ENCODE data around the gene MPV17. TPM values are rescaled to one million over a fixed set of nuclear protein-coding genes. Genes with fewer than 3 reads are reported as not detected.

Gene MPV17
- total and polyA plus RNA-seq, 9 of the 15 experiments (the other 6 are each of a cell fraction or from before 2014, with no cell fraction given), result 54.7 to 140 (median 70.2) TPM

- TF ChIP-seq YY1 (IDR thresholded peaks at IDR 0.05; ENCODE audit: borderline replicate concordance in 1 of 3, control insufficient read depth in 1 of 3, extremely low read depth in 1 of 3, insufficient read depth in 3 of 3, insufficient read length in 1 of 3, insufficient replicate concordance in 2 of 3, low read depth in 1 of 3, low read length in 2 of 3) (peak in 2 of 3 experiments; percentile 13 to 68), ZNF609 (CRISPR knock-in tag; IDR thresholded peaks at IDR 0.05; ENCODE audit: borderline replicate concordance) (0 out of 2 replicates have a peak, but pooled peaks have one; percentile 7), TFAP4 (CRISPR knock-in tag; IDR thresholded peaks at IDR 0.05; ENCODE audit: borderline replicate concordance) (0 out of 2 replicates have a peak, but pooled peaks have one; percentile 77), SIN3A (IDR thresholded peaks at IDR 0.05; ENCODE audit: borderline replicate concordance in 2 of 2, control insufficient read depth in 1 of 2, low read depth in 2 of 2, low read length in 2 of 2) (peak in 1 of 2 experiments; percentile 40; a peak in 1 of 4 replicates), RFX1 (IDR thresholded peaks at IDR 0.05) (peak; percentile 37; the same call in 1 of the 2 replicates), SMAD1 (IDR thresholded peaks at IDR 0.05; ENCODE audit: low read depth, low read length, partially characterized antibody) (no peak), NKRF (IDR thresholded peaks at IDR 0.05; ENCODE audit: borderline replicate concordance) (peak; percentile 72; the same call in 1 of the 2 replicates), NONO (IDR thresholded peaks at IDR 0.05; ENCODE audit: low read depth in 2 of 2, low read length in 1 of 2) (no peak), ZNF398 (CRISPR knock-in tag; IDR thresholded peaks at IDR 0.05) (no peak)
Measured at GRCh38 chr2:27356056-27356381, 33.1 kb upstream of the MPV17 start (continued).

All from K562 (cell line).